ENCODE results near the gene MSMP.

The MSMP gene

DNA sequence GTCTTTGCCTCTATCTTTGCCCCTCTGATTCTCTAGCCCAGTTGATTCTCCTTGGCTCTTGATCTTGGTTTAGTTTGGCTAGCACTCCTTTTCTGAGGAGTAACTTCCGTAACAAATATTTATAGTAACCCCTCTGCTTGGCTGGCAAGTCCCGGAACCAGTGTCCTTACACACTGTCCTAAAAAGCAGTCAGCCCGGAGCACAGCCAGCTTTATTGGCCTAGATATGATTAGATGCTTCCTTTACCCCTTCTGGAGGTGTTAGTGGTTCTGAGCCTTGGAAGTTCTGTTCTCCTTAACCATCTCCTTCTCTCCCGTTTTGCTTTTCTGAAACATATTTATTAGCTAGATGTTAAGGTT, 17.0 kb upstream of the MSMP start:
- DNase-seq (ENCODE audit: low spot score) = no peak

- no peak for DNase-seq (ENCODE audit: low spot score)
These were observed 15.7 kb upstream of the MSMP start for GRCh38 chr9:35769763-35770162.

GRCh38 chr9:35767458-35767857, 13.4 kb upstream of the MSMP start:
- DNase-seq (ENCODE audit: low spot score) = no peak

DNA sequence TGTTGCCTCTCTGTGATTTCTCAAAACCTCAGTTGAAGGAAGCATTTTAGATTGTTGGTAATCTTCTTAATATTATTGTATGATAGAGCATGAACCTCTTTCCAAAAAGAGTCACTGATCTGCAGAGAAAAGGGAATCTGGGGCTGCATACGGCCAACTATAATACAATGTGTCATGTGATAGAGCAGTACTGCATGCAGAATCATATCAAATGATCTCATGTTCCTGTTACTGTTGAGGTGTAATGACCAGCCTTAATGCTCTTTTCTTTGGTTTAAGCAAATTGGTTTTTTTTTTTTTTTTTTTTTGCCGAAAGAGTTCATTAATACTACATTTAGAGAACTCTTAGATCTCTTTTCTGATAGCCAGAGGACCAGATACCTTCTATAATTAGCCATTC, 12.9 kb upstream of the MSMP start:
- no peak for DNase-seq (ENCODE audit: low spot score)

GRCh38 chr9:35763803-35764202, 9.7 kb upstream of the MSMP start:
- no peak for DNase-seq (ENCODE audit: low spot score)

DNA sequence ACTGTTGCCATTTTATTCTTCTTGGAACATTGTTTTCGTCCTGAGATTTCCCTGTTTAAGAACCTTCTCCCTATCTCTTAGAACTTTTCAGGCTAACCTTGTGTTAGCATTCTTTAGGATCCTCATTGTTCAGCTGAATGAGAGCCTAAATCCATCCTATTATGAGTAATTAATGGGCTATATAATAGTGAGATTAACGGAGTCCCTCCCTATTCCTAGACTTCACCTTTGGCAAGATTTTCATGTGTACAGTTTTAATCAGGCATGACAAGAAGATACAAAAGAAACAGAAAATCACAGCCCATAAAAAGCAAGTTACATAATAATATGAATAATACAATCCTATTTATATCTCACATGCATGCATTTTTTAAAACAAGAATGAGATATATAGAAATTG, 9.1 kb upstream of the MSMP start:
- no peak for DNase-seq (ENCODE audit: low spot score)

GRCh38 chr9:35760651-35761050, 6.6 kb upstream of the MSMP start:
- DNase-seq (ENCODE audit: low spot score) = no peak

GRCh38 chr9:35759795-35760194, 5.7 kb upstream of the MSMP start:
- no peak for DNase-seq (ENCODE audit: low spot score)

- no peak for DNase-seq (ENCODE audit: low spot score)
These were observed 4.5 kb upstream of the MSMP start for GRCh38 chr9:35758475-35759050.

DNA sequence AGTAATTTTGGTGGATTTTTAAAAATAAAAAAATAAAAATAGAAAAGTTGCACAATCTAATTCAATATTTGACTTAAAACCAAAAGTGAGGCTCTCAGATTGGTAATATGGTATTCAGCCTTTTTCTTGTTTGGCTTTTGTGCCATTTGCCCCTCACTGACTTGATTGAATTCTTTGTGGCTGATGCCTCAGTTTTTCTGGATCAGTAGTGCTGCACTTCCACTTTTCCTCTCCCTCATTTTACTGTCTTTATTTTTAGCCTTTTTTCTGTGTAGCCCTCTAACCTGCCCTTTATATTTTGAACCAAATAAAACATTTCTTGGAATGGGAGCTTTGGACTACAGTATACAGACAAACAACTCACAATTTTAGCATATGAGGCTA, 3.8 kb upstream of the MSMP start:
- no peak for DNase-seq (ENCODE audit: low spot score)

DNA sequence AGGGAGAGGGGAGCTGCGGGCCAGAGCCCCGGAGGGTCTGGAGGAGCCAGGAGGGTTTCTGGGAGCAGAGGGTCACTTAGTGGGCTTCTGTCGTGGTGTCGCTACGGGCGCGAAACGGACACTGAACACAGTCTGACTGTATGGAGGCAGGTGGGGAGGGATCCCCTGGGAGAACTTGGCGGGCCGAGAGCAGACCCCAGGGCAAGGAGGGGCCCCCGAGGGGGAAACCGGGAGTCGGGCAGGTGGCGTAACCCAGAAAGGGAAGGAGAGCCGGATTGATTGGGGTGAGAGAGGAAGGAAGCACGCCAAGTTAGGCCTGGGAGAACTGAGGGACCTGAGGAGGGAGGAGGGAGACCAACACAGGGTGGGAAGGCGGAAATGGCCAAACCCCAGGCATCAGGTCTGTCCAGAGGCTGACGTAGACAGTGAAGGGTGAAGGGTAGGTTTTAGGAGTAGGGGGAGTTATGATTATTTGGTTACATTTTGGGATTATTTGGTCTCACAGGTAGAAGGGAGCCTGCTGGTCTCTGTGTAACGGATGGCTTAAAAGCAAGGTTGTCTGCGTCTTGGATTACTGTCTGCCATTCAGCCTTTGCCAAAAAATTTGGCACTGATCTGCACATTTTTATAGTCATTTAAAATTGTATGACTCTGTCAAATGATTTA, 3.3 kb upstream of the MSMP start:
- DNase-seq (ENCODE audit: low spot score) = peak; percentile 63

GRCh38 chr9:35756275-35757225, 2.5 kb upstream of the MSMP start:
- DNase-seq (ENCODE audit: low spot score) = peak; percentile 72

DNA sequence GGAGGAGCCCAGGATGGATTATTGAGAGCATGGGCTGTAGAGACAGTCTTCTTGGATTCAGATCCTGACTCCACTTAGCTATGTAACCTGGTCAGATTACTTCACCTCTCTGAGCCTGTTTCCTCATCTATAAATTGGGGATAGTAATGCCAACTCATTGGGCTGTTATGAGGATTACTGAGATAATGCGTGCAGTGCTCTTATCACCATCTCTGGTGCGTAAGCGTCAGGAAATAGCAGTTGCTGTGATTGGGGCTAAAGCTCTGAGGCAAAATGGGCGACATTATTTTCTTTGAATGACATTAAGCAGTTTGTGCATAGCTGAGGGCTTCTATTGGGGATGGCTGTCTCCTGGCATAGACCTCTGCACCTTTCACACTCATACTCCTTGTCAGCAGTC, 995 bp upstream of the MSMP start:
- no peak for DNase-seq (ENCODE audit: low spot score)

GRCh38 chr9:35753466-35753865, 610 bp downstream of the MSMP start:
- no peak for DNase-seq (ENCODE audit: low spot score)

DNA sequence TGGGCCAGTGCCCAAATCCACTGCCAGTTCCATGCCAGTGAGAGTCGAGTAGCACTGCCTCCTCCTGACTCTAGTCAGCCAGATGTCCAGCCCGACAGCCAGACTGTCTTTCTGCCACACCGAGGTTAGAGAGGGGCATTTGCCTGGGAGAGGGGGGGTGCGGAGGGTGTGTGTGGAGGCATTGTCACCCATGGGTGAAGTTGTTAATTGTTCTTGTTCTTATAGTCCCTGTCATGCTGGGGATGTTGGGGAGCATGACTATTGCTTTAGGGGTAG, 3.9 kb downstream of the MSMP start:
- DNase-seq (ENCODE audit: low spot score) = no peak

GRCh38 chr9:35749515-35750255, 4.4 kb downstream of the MSMP start:
- peak; percentile 34 for DNase-seq (ENCODE audit: low spot score)

- DNase-seq (ENCODE audit: low spot score) = peak; percentile 84
These were observed 5.1 kb downstream of the MSMP start, which contains the start of the genes GBA2 and RGP1 for GRCh38 chr9:35748858-35749514. TSS of gene GBA2 (minus strand) at chr9:35749228. CDS start at chr9:35748704, 524 bp downstream. TSS of gene RGP1 (plus strand) at chr9:35749287. CDS start at chr9:35749756, 469 bp downstream.

DNA sequence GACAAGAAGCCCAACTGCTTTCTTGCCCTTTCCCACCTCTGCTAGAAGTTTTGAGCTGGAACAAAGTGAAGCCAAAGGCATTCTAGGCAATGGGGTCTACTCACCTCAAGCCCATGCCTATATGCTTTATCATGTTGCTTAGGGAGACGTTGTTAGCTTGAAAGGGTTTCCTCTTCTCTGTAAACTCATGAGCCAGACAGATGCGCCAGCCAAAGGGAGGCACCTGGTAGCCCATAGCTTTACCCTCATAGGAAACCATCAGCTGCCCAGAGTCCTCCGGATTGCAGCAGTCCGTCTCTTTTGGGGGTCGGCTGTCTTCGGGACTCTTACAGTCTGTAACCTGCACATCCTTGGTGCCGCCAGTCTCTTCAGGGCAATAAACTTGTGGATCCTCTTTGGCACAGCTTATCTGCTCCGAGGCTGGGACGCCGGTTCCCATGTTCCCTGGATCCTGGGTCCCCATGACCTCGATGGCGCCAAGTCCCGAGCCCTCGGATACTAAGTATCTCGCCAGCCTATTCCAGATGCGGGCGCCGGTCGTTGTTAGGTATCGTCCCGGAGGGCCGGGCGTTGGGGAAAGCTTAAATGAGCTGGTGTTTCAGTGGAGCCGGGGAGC, 5.7 kb downstream of the MSMP start:
- no peak for DNase-seq (ENCODE audit: low spot score)

- peak; percentile 30 for DNase-seq (ENCODE audit: low spot score)
These were observed 7.5 kb downstream of the MSMP start for GRCh38 chr9:35746583-35746982.

GRCh38 chr9:35745569-35745968, 8.5 kb downstream of the MSMP start:
- no peak for DNase-seq (ENCODE audit: low spot score)

DNA sequence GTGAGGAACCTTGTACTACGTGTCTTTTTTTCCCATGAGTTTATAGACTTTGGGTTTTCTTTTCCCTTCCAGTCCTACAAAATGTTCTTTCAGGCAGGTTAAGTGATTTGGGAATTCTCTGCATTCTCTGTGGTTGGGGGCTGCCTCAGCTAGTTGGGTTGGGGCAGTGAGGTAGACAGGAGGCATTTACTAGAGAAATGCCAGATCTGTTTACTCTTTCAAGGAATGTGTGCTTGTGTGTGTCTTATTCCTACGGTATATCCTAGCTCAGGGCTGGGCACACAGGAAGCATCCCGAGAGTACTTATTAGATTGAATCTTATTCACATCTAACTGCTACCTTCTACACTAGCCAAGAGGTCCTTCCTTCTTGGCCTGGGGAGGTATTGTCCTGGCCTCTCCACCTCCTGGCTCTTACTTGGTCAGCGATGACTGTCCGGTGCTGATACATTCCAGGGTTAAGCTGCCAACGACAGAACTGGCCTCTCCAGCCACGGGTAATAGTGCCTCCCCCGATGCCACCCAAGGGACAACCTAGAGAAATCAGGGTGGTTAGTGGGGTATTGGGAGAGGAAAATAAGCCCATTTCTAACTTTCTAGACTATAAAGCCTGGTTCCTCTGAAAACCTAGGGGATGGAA, 10.1 kb downstream of the MSMP start:
- no peak for DNase-seq (ENCODE audit: low spot score)

Data from LoVo (cell line).